ENCODE results near the gene LMNTD2.
"Not testable (repeated sequence)": the region's sequence is repeated elsewhere in the genome, so short reads cannot be mapped to it uniquely, and the experiment has no call there.

The LMNTD2 gene

GRCh38 chr11:587546-587945, 27.0 kb upstream of the LMNTD2 start:
- no peak for DNase-seq

GRCh38 chr11:586376-587316, 26.1 kb upstream of the LMNTD2 start:
- no peak for DNase-seq

GRCh38 chr11:584287-584686, 23.7 kb upstream of the LMNTD2 start:
- DNase-seq: no peak

GRCh38 chr11:581752-582151, 21.2 kb upstream of the LMNTD2 start:
- no peak for DNase-seq

- DNase-seq: no peak
These were observed 20.8 kb upstream of the LMNTD2 start for GRCh38 chr11:581342-581741.

GRCh38 chr11:579830-580601, 19.5 kb upstream of the LMNTD2 start:
- DNase-seq: no peak

GRCh38 chr11:578276-579035, 17.9 kb upstream of the LMNTD2 start:
- no peak for DNase-seq

- no peak for DNase-seq
These were observed 17.0 kb upstream of the LMNTD2 start for GRCh38 chr11:577611-577894.

GRCh38 chr11:576811-577610, 16.5 kb upstream of the LMNTD2 start:
- no peak for DNase-seq

- peak; percentile 96 for DNase-seq
These were observed 15.6 kb upstream of the LMNTD2 start, which contains the start of gene PHRF1 for GRCh38 chr11:575996-576768. PHRF1 (plus strand) TSS chr11:576470; CDS start chr11:581513, 5,043 bp downstream.

- no peak for DNase-seq
These were observed 14.9 kb upstream of the LMNTD2 start for GRCh38 chr11:575313-575995.

GRCh38 chr11:574632-575312, 14.2 kb upstream of the LMNTD2 start:
- no peak for DNase-seq

GRCh38 chr11:574031-574570, 13.6 kb upstream of the LMNTD2 start:
- DNase-seq: not testable (repeated sequence)

GRCh38 chr11:573146-573759, 12.7 kb upstream of the LMNTD2 start:
- DNase-seq: no peak

- no peak for DNase-seq
These were observed 11.3 kb upstream of the LMNTD2 start for GRCh38 chr11:571802-572185.

GRCh38 chr11:569158-569885, 8.8 kb upstream of the LMNTD2 start:
- no peak for DNase-seq

- DNase-seq: peak; percentile 87
These were observed 8.0 kb upstream of the LMNTD2 start for GRCh38 chr11:568306-569157.
